AG04450 (cell line): Measurements from ENCODE around the gene ITGB2. TPM values are rescaled to one million over a fixed set of nuclear protein-coding genes. Genes with fewer than 3 reads are reported as not detected.

ENCODE experiments used
- CTCF ChIA-PET: fragments of 300-600, 350-600 bp; formaldehyde crosslinking; extraction: SDS; loops from one replicate; lab custom pipeline; 2022; ENCODE audit warnings: antibody characterized with exemption, inconsistent platforms; lab: Charles Lee
- POLR2A ChIA-PET: fragments of 350-600 bp; formaldehyde crosslinking; extraction: SDS; loops from one replicate; lab custom pipeline; 2021; ENCODE audit warnings: antibody characterized with exemption, inconsistent platforms; lab: Yijun Ruan, JAX
- DNase-seq: peaks from one replicate; pipeline ENCODE4 v3.0.0-alpha.2; 2011; ENCODE audit warnings: low read depth, low spot score
- H3K27ac ChIP-seq: one replicate; pipeline ENCODE4 v1.5.1; 2012; ENCODE audit warnings: low read depth, low read length, control low read depth
- H3K27me3 ChIP-seq: one replicate; pipeline ENCODE4 v1.6.0; 2012; ENCODE audit warnings: low read length; ENCODE audit not compliant: control insufficient read depth, insufficient read depth
- H3K4me3 ChIP-seq: 2 replicates; pipeline ENCODE4 v1.5.1; 2011; ENCODE audit warnings: mild to moderate bottlenecking, low read depth, low read length, control low read depth
- H3K9me3 ChIP-seq: 2 replicates; pipeline ENCODE4 v1.5.1; 2012; ENCODE audit warnings: low read length; ENCODE audit not compliant: control insufficient read depth, insufficient read depth
- polyA plus RNA-seq: library from polyadenylated mRNA; depleted of rRNA; stranded (reverse); fragments of >200 nt; gene quantifications from 2 replicates; pipeline ENCODE4 v1.2.3, GENCODE V29; 2011
- TF ChIP-seq, protein P1 (sequence below): IDR thresholded peaks from 2 replicates; pipeline ENCODE4 v1.5.1; 2011; ENCODE audit warnings: low read depth, low read length, control low read depth, inconsistent platforms

ITGB2 gene
- polyA plus RNA-seq, 1 experiment: 0.04 TPM

DNA sequence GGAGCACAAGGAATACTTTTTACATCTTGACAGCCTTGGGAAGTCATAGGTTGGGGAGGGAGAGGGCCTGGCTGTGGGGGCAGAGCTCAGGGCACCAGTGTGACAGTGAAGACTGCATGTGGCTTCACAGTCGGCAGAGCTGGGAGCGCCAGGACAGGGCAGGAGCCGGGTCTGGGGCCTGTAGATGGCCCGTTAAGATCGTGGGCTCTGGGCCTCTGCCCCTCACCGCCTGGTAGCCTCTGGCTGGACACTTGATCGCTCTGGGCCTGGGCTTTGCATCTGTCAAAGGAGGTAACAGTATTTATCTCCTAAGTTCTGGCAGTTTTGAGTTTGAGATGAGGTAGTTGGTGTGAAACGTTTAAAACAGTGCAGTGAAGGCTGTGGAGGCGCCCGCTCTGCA, 23.9 kb upstream of the ITGB2 start:
- no peaks in the 10 kb centered on the region for H3K27me3 ChIP-seq
- ChIA-PET CTCF (interaction anchor here (0.7 to 12.7 kb wide), 2 partner anchors 170 to 195 kb away, joined by 3 to 202 read pairs; no protein-coding TSS in a partner anchor), POLR2A (no interaction called here)
- no peak overlapping the region for H3K4me3 ChIP-seq
- TF ChIP-seq, protein P1, sequence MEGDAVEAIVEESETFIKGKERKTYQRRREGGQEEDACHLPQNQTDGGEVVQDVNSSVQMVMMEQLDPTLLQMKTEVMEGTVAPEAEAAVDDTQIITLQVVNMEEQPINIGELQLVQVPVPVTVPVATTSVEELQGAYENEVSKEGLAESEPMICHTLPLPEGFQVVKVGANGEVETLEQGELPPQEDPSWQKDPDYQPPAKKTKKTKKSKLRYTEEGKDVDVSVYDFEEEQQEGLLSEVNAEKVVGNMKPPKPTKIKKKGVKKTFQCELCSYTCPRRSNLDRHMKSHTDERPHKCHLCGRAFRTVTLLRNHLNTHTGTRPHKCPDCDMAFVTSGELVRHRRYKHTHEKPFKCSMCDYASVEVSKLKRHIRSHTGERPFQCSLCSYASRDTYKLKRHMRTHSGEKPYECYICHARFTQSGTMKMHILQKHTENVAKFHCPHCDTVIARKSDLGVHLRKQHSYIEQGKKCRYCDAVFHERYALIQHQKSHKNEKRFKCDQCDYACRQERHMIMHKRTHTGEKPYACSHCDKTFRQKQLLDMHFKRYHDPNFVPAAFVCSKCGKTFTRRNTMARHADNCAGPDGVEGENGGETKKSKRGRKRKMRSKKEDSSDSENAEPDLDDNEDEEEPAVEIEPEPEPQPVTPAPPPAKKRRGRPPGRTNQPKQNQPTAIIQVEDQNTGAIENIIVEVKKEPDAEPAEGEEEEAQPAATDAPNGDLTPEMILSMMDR: no peak
- H3K27ac ChIP-seq: no peak overlapping the region
- DNase-seq: no peak
- no peaks in the 10 kb centered on the region; the same call in 1 of the 2 replicates for H3K9me3 ChIP-seq

- no peak for DNase-seq
- Histone ChIP-seq H3K27ac (no peak overlapping the region), H3K27me3 (no peaks in the 10 kb centered on the region), H3K4me3 (no peak overlapping the region), H3K9me3 (peaks cover 3% of the 10 kb centered on the region; the same call in 1 of the 2 replicates)
- CTCF ChIA-PET: interaction anchor here (2.8 kb wide), 1 partner anchor 194 kb away, joined by 13 read pairs; no protein-coding TSS in a partner anchor
- POLR2A ChIA-PET: no interaction called here
- TF ChIP-seq, protein P1: no peak
These were observed 23.2 kb upstream of the ITGB2 start for GRCh38 chr21:44943686-44944550.

- POLR2A ChIA-PET: no interaction called here
- TF ChIP-seq, protein P1: no peak
These were observed 22.4 kb upstream of the ITGB2 start for GRCh38 chr21:44943005-44943685.

GRCh38 chr21:44942566-44942965, 21.9 kb upstream of the ITGB2 start:
- TF ChIP-seq, protein P1: no peak
- CTCF ChIA-PET: interaction anchor here (0.9 to 2.8 kb wide), 3 partner anchors 160 to 195 kb away, joined by 3 to 13 read pairs (median 3); no protein-coding TSS in a partner anchor
- no peak for DNase-seq

More at GRCh38 chr21:44943005-44943685, 22.4 kb upstream of the ITGB2 start:
- no peak for DNase-seq
- Histone ChIP-seq H3K4me3 (no peak overlapping the region), H3K27ac (no peak overlapping the region), H3K9me3 (peaks cover 3% of the 10 kb centered on the region; the same call in 1 of the 2 replicates), H3K27me3 (no peaks in the 10 kb centered on the region)
- CTCF ChIA-PET: interaction anchor here (0.9 to 2.8 kb wide), 2 partner anchors 194 to 195 kb away, joined by 3 to 13 read pairs; no protein-coding TSS in a partner anchor

More at GRCh38 chr21:44942566-44942965, 21.9 kb upstream of the ITGB2 start:
- peaks cover 3% of the 10 kb centered on the region; the same call in 1 of the 2 replicates for H3K9me3 ChIP-seq
- no peak overlapping the region for H3K4me3 ChIP-seq
- POLR2A ChIA-PET: no interaction called here
- H3K27ac ChIP-seq: no peak overlapping the region
- peaks cover 2% of the 10 kb centered on the region for H3K27me3 ChIP-seq
